ENCODE data around the gene POLG2. TPM values are rescaled to one million over a fixed set of nuclear protein-coding genes. Genes with fewer than 3 reads are reported as not detected.

Gene POLG2
- total RNA-seq, 1 experiment from 2014 or later, result 42.7 TPM

DNA sequence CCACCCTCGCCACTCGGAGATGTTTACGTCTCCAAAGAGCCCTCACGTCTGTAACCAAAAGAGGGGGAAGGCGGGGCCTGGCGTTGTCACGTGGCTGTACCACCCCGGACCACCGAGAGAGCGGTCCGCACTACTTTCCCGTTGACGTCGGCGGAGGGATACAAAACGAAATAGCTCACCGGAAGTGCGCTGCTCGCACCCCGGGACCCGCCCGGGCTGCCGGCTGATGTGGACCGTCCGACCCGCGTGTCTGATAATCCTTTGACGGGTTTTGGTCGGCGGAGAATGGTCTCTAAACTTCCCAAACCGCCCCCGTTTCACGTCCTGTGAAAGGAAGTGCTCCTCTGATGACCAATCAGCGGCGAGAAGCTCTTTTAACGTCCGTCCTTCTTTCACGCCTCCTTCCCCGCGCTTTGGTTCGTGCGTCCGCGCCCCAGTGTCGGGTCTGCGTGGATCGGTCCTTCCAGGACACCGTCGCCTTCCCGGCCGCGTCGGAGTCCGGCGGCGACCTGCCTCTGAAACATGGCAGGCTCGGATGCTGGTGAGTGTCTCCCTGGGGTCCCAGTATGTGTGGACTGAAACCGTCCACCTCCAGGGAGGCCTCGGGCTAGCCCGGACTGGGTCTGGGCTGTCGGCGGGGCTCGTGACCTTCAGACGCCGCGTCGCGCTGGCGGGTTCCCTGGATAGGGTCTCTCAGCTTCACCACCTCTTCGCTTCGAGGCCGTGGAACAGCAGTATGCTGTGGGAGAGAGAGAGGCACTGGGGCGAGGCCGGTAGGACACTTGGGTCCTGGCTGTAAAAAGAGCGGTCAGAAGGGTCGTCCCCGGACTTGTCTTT, 9.9 kb upstream of the POLG2 start, which contains the start of gene CEP95 (continued):
- TF ChIP-seq ZNF423 (CRISPR knock-in tag; IDR thresholded peaks at IDR 0.05) (no peak), ZNF671 (CRISPR knock-in tag; IDR thresholded peaks at IDR 0.05) (no peak), GRHL2 (CRISPR knock-in tag; IDR thresholded peaks at IDR 0.05; ENCODE audit: insufficient replicate concordance, severe bottlenecking) (no peak), CREB1 (CRISPR knock-in tag; IDR thresholded peaks at IDR 0.05) (no peak), MYBL2 (CRISPR knock-in tag; IDR thresholded peaks at IDR 0.05) (peak; percentile 44), JUN (CRISPR knock-in tag; IDR thresholded peaks at IDR 0.05) (0 out of 2 replicates have a peak, but pooled peaks have one; percentile 57), FOXJ3 (CRISPR knock-in tag; IDR thresholded peaks at IDR 0.05; ENCODE audit: borderline replicate concordance) (no peak), SP1 (CRISPR knock-in tag; conservative IDR thresholded peaks at IDR 0.05) (peak; percentile 79; the same call in 1 of the 2 replicates), MXD4 (CRISPR knock-in tag; IDR thresholded peaks at IDR 0.05; ENCODE audit: borderline replicate concordance) (no peak), TEAD1 (CRISPR knock-in tag; IDR thresholded peaks at IDR 0.05) (peak; percentile 8; the same call in 1 of the 2 replicates), NFE2L1 (CRISPR knock-in tag; IDR thresholded peaks at IDR 0.05) (peak; percentile 80), TEAD4 (CRISPR knock-in tag; IDR thresholded peaks at IDR 0.05) (no peak; the same call in 1 of the 2 replicates)
- TF ChIP-seq, protein P1, sequence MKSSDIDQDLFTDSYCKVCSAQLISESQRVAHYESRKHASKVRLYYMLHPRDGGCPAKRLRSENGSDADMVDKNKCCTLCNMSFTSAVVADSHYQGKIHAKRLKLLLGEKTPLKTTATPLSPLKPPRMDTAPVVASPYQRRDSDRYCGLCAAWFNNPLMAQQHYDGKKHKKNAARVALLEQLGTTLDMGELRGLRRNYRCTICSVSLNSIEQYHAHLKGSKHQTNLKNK (CRISPR knock-in tag; IDR thresholded peaks at IDR 0.05), result no peak
- TF ChIP-seq, protein P2, sequence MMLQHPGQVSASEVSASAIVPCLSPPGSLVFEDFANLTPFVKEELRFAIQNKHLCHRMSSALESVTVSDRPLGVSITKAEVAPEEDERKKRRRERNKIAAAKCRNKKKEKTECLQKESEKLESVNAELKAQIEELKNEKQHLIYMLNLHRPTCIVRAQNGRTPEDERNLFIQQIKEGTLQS (CRISPR knock-in tag; conservative IDR thresholded peaks at IDR 0.05), result no peak
- TF ChIP-seq, protein P3, sequence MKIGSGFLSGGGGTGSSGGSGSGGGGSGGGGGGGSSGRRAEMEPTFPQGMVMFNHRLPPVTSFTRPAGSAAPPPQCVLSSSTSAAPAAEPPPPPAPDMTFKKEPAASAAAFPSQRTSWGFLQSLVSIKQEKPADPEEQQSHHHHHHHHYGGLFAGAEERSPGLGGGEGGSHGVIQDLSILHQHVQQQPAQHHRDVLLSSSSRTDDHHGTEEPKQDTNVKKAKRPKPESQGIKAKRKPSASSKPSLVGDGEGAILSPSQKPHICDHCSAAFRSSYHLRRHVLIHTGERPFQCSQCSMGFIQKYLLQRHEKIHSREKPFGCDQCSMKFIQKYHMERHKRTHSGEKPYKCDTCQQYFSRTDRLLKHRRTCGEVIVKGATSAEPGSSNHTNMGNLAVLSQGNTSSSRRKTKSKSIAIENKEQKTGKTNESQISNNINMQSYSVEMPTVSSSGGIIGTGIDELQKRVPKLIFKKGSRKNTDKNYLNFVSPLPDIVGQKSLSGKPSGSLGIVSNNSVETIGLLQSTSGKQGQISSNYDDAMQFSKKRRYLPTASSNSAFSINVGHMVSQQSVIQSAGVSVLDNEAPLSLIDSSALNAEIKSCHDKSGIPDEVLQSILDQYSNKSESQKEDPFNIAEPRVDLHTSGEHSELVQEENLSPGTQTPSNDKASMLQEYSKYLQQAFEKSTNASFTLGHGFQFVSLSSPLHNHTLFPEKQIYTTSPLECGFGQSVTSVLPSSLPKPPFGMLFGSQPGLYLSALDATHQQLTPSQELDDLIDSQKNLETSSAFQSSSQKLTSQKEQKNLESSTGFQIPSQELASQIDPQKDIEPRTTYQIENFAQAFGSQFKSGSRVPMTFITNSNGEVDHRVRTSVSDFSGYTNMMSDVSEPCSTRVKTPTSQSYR (CRISPR knock-in tag; IDR thresholded peaks at IDR 0.05), result 0 out of 2 replicates have a peak, but pooled peaks have one; percentile 42
- TF ChIP-seq, protein P4, sequence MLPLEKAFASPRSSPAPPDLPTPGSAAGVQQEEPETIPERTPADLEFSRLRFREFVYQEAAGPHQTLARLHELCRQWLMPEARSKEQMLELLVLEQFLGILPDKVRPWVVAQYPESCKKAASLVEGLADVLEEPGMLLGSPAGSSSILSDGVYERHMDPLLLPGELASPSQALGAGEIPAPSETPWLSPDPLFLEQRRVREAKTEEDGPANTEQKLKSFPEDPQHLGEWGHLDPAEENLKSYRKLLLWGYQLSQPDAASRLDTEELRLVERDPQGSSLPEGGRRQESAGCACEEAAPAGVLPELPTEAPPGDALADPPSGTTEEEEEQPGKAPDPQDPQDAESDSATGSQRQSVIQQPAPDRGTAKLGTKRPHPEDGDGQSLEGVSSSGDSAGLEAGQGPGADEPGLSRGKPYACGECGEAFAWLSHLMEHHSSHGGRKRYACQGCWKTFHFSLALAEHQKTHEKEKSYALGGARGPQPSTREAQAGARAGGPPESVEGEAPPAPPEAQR (CRISPR knock-in tag; IDR thresholded peaks at IDR 0.05), result no peak
- TF ChIP-seq, protein P5, sequence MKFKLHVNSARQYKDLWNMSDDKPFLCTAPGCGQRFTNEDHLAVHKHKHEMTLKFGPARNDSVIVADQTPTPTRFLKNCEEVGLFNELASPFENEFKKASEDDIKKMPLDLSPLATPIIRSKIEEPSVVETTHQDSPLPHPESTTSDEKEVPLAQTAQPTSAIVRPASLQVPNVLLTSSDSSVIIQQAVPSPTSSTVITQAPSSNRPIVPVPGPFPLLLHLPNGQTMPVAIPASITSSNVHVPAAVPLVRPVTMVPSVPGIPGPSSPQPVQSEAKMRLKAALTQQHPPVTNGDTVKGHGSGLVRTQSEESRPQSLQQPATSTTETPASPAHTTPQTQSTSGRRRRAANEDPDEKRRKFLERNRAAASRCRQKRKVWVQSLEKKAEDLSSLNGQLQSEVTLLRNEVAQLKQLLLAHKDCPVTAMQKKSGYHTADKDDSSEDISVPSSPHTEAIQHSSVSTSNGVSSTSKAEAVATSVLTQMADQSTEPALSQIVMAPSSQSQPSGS (CRISPR knock-in tag; IDR thresholded peaks at IDR 0.05; ENCODE audit: borderline replicate concordance, low read depth), result no peak
- TF ChIP-seq, protein P6, sequence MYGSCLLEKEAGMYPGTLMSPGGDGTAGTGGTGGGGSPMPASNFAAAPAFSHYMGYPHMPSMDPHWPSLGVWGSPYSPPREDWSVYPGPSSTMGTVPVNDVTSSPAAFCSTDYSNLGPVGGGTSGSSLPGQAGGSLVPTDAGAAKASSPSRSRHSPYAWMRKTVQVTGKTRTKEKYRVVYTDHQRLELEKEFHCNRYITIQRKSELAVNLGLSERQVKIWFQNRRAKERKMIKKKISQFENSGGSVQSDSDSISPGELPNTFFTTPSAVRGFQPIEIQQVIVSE (CRISPR knock-in tag; IDR thresholded peaks at IDR 0.05; ENCODE audit: borderline replicate concordance), result no peak
- TF ChIP-seq, protein P7, sequence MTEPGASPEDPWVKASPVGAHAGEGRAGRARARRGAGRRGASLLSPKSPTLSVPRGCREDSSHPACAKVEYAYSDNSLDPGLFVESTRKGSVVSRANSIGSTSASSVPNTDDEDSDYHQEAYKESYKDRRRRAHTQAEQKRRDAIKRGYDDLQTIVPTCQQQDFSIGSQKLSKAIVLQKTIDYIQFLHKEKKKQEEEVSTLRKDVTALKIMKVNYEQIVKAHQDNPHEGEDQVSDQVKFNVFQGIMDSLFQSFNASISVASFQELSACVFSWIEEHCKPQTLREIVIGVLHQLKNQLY (CRISPR knock-in tag; IDR thresholded peaks at IDR 0.05), result no peak
- TF ChIP-seq, protein P8, sequence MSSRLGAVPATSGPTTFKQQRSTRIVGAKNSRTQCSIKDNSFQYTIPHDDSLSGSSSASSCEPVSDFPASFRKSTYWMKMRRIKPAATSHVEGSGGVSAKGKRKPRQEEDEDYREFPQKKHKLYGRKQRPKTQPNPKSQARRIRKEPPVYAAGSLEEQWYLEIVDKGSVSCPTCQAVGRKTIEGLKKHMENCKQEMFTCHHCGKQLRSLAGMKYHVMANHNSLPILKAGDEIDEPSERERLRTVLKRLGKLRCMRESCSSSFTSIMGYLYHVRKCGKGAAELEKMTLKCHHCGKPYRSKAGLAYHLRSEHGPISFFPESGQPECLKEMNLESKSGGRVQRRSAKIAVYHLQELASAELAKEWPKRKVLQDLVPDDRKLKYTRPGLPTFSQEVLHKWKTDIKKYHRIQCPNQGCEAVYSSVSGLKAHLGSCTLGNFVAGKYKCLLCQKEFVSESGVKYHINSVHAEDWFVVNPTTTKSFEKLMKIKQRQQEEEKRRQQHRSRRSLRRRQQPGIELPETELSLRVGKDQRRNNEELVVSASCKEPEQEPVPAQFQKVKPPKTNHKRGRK (CRISPR knock-in tag; IDR thresholded peaks at IDR 0.05; ENCODE audit: borderline replicate concordance), result no peak
- TF ChIP-seq, protein P9, sequence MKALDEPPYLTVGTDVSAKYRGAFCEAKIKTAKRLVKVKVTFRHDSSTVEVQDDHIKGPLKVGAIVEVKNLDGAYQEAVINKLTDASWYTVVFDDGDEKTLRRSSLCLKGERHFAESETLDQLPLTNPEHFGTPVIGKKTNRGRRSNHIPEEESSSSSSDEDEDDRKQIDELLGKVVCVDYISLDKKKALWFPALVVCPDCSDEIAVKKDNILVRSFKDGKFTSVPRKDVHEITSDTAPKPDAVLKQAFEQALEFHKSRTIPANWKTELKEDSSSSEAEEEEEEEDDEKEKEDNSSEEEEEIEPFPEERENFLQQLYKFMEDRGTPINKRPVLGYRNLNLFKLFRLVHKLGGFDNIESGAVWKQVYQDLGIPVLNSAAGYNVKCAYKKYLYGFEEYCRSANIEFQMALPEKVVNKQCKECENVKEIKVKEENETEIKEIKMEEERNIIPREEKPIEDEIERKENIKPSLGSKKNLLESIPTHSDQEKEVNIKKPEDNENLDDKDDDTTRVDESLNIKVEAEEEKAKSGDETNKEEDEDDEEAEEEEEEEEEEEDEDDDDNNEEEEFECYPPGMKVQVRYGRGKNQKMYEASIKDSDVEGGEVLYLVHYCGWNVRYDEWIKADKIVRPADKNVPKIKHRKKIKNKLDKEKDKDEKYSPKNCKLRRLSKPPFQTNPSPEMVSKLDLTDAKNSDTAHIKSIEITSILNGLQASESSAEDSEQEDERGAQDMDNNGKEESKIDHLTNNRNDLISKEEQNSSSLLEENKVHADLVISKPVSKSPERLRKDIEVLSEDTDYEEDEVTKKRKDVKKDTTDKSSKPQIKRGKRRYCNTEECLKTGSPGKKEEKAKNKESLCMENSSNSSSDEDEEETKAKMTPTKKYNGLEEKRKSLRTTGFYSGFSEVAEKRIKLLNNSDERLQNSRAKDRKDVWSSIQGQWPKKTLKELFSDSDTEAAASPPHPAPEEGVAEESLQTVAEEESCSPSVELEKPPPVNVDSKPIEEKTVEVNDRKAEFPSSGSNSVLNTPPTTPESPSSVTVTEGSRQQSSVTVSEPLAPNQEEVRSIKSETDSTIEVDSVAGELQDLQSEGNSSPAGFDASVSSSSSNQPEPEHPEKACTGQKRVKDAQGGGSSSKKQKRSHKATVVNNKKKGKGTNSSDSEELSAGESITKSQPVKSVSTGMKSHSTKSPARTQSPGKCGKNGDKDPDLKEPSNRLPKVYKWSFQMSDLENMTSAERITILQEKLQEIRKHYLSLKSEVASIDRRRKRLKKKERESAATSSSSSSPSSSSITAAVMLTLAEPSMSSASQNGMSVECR (CRISPR knock-in tag; IDR thresholded peaks at IDR 0.05; ENCODE audit: borderline replicate concordance), result peak; percentile 61
- TF ChIP-seq, protein P10, sequence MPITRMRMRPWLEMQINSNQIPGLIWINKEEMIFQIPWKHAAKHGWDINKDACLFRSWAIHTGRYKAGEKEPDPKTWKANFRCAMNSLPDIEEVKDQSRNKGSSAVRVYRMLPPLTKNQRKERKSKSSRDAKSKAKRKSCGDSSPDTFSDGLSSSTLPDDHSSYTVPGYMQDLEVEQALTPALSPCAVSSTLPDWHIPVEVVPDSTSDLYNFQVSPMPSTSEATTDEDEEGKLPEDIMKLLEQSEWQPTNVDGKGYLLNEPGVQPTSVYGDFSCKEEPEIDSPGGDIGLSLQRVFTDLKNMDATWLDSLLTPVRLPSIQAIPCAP (CRISPR knock-in tag; IDR thresholded peaks at IDR 0.05), result no peak
